ENCODE data around the gene ZNF26. TPM values are rescaled to one million over a fixed set of nuclear protein-coding genes. Genes with fewer than 3 reads are reported as not detected.

The ZNF26 gene
- total and polyA plus RNA-seq, 4 donors: 5.0 to 26.7 (median 11.0) TPM

- no peak overlapping the region for H3K9ac ChIP-seq (ENCODE audit: insufficient read depth in 1 of 2, low read length in 2 of 2)
- H3K27me3 ChIP-seq (ENCODE audit: control insufficient read depth in 3 of 3, insufficient read depth in 3 of 3, low read length in 2 of 3): no peaks in the 10 kb centered on the region
- no peak for ATAC-seq (ENCODE audit: insufficient read depth, low FRiP score)
- no peaks in the 10 kb centered on the region for H3K4me1 ChIP-seq (ENCODE audit: control insufficient read depth in 5 of 5, insufficient read depth in 5 of 5, low read length in 5 of 5)
- no peak for DNase-seq
- H3K27ac ChIP-seq (ENCODE audit: low read depth in 1 of 2, low read length in 1 of 2): no peak overlapping the region
- H3K9me3 ChIP-seq (ENCODE audit: control insufficient read depth in 4 of 4, insufficient read depth in 3 of 4, low read length in 3 of 4): peaks cover 33 to 74% (median 51%) of the 10 kb centered on the region in 4 donors
- peaks cover 38 to 87% (median 68%) of the 10 kb centered on the region in 4 donors for H3K36me3 ChIP-seq (ENCODE audit: control insufficient read depth in 4 of 4, insufficient read depth in 4 of 4, low read length in 4 of 4)
- no peak overlapping the region for H3K4me3 ChIP-seq
- WGBS, 2 donors: 98 to 100% methylated on average over 6 of the region's 6 CpGs
- TF ChIP-seq CTCF (IDR thresholded peaks at IDR 0.05; ENCODE audit: control extremely low read depth, extremely low read depth): no peak
These were observed 24.6 kb downstream of the ZNF26 start for GRCh38 chr12:133010657-133011297.

DNA sequence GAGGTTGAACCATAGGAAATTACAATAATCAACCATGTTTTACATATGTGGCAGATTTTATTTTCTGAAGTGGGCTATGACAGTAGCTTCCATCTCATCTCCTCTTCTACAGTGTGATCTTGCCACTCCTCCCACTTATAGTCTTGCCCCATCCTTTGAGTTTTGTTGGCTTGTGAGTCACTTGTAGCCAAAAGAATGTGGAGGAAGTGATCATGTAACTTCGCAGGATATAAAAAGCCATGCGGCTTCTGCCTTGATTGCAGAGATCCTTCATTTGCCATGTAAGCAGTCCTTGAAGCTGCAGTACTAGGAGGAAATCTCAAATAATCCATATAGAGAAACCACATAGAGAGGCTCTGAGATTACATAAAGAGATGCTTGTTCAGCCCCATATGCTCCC lies 37.4 kb downstream of the ZNF26 start:
- Histone ChIP-seq H3K9ac (ENCODE audit: insufficient read depth in 1 of 2, low read length in 2 of 2) (no peak overlapping the region), H3K27me3 (ENCODE audit: control insufficient read depth in 3 of 3, insufficient read depth in 3 of 3, low read length in 2 of 3) (no peaks in the 10 kb centered on the region), H3K27ac (ENCODE audit: low read depth in 1 of 2, low read length in 1 of 2) (no peak overlapping the region), H3K4me1 (ENCODE audit: control insufficient read depth in 5 of 5, insufficient read depth in 5 of 5, low read length in 5 of 5) (no peaks in the 10 kb centered on the region), H3K4me3 (no peak overlapping the region), H3K36me3 (ENCODE audit: control insufficient read depth in 4 of 4, insufficient read depth in 4 of 4, low read length in 4 of 4) (peaks cover 0 to 7% (median 0%) of the 10 kb centered on the region in 4 donors), H3K9me3 (ENCODE audit: control insufficient read depth in 4 of 4, insufficient read depth in 3 of 4, low read length in 3 of 4) (peaks cover 5 to 35% (median 19%) of the 10 kb centered on the region in 4 donors)
- DNase-seq (no peak), ATAC-seq (ENCODE audit: insufficient read depth, low FRiP score) (no peak)
- TF ChIP-seq CTCF (IDR thresholded peaks at IDR 0.05; ENCODE audit: control extremely low read depth, extremely low read depth): no peak
- WGBS, 2 donors: 94 to 96% methylated on average over 2 of the region's 2 CpGs

DNA sequence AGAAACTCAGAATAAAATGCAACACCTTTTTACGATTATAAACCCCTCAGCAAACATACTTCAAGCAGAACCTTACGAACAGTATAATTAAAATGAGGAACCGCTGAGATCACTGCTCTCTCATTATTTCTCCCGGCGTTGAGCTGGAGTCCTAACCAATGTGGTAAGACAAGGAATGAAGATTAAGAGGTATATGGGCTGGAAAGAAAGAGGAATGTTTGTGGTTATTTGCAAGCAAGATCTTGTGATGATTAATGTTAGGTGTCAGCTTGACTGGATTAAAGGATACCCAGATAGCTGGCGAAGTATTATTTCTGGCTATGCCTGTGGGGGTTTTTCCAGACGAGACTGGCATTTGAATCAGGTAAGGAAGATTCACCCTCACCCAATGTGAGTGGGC lies 40.8 kb downstream of the ZNF26 start:
- no peak for ATAC-seq (ENCODE audit: insufficient read depth, low FRiP score)
- DNase-seq: no peak
- Histone ChIP-seq H3K27me3 (ENCODE audit: control insufficient read depth in 3 of 3, insufficient read depth in 3 of 3, low read length in 2 of 3) (no peaks in the 10 kb centered on the region), H3K9ac (ENCODE audit: insufficient read depth in 1 of 2, low read length in 2 of 2) (no peak overlapping the region), H3K9me3 (ENCODE audit: control insufficient read depth in 4 of 4, insufficient read depth in 3 of 4, low read length in 3 of 4) (peaks cover 2 to 32% (median 21%) of the 10 kb centered on the region in 4 donors), H3K36me3 (ENCODE audit: control insufficient read depth in 4 of 4, insufficient read depth in 4 of 4, low read length in 4 of 4) (no peaks in the 10 kb centered on the region), H3K27ac (ENCODE audit: low read depth in 1 of 2, low read length in 1 of 2) (no peak overlapping the region), H3K4me3 (no peak overlapping the region), H3K4me1 (ENCODE audit: control insufficient read depth in 5 of 5, insufficient read depth in 5 of 5, low read length in 5 of 5) (no peaks in the 10 kb centered on the region)
- 93 to 94% methylated on average over 7 of the region's 7 CpGs for WGBS, 2 donors
- TF ChIP-seq CTCF (IDR thresholded peaks at IDR 0.05; ENCODE audit: control extremely low read depth, extremely low read depth): no peak

Measured in lung (tissue), 12 donors.